ENCODE data around the gene NDUFS6. TPM values are rescaled to one million over a fixed set of nuclear protein-coding genes. Genes with fewer than 3 reads are reported as not detected.

The NDUFS6 gene
- total RNA-seq, 1 experiment from 2014 or later, result 104 TPM

DNA sequence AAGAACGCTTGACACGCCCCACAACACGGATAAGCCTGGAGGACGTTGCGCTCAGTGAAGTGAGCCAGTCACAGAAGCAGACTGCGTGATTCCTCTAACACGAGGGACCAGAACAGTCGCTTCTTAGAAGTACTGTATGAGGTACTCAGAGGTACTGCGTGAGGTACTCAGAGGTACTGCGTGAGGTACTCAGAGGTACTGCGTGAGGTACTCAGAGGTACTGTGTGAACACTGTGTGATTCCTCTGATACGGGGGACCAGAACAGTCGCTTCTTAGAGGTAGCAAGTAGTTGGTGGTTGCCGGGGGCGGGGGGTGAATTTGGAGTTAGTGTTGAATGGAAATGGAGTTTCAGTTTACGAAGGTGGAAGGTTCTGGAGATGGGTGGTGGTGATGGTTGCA lies 5.8 kb downstream of the NDUFS6 start:
- Histone ChIP-seq H4K20me1 (ENCODE audit: low read length) (peaks cover 3% of the 10 kb centered on the region; the same call in 1 of the 2 replicates), H3K9me3 (ENCODE audit: low read length) (no peaks in the 10 kb centered on the region), H3K79me2 (ENCODE audit: low read length) (peaks cover 99% of the 10 kb centered on the region), H3F3A (ENCODE audit: low read length, unreplicated experiment) (no peaks in the 10 kb centered on the region), H3K4me3 (ENCODE audit: low read length) (no peak overlapping the region), H2AFZ (ENCODE audit: low read length) (no peak overlapping the region), H3K9ac (ENCODE audit: low read length) (no peak overlapping the region), H3K27ac (ENCODE audit: low read length) (no peak overlapping the region), H3K4me2 (ENCODE audit: low read length) (no peak overlapping the region), H3K27me3 (ENCODE audit: low read length) (no peaks in the 10 kb centered on the region), H3K36me3 (ENCODE audit: low read depth, low read length) (peaks cover 82% of the 10 kb centered on the region), H3K4me1 (ENCODE audit: insufficient read depth, low read length) (peaks cover 9% of the 10 kb centered on the region), H3K9me2 (replicated peaks; ENCODE audit: low read length) (no peaks in the 10 kb centered on the region)
- no TSS peak for BruUV-seq (replicated peaks)
- TF ChIP-seq EZH2 (IDR thresholded peaks at IDR 0.05; ENCODE audit: low read length, unreplicated experiment), result no peak
- no peak for TF ChIP-seq EZH2phosphoT487 (IDR thresholded peaks at IDR 0.05; ENCODE audit: borderline replicate concordance, low read length)
- no peak for TF ChIP-seq CTCF (conservative IDR thresholded peaks at IDR 0.05; ENCODE audit: low read depth, low read length)
- ChIA-PET POLR2A (ENCODE audit: unreplicated experiment) (no interaction called here), CTCF (no interaction called here)
- DNase-seq (no peak), ATAC-seq (no peak; the same call in 1 of the 2 replicates)
- intact Hi-C loops (cut with micrococcal nuclease), result no loop called here

- Histone ChIP-seq H3K27me3 (ENCODE audit: low read length) (no peaks in the 10 kb centered on the region), H3K4me3 (ENCODE audit: low read length) (no peak overlapping the region), H3K9ac (ENCODE audit: low read length) (no peak overlapping the region), H3F3A (ENCODE audit: low read length, unreplicated experiment) (no peaks in the 10 kb centered on the region), H3K4me2 (ENCODE audit: low read length) (no peak overlapping the region), H3K9me3 (ENCODE audit: low read length) (no peaks in the 10 kb centered on the region), H3K9me2 (replicated peaks; ENCODE audit: low read length) (no peaks in the 10 kb centered on the region), H4K20me1 (ENCODE audit: low read length) (peaks cover 3% of the 10 kb centered on the region; the same call in 1 of the 2 replicates), H3K27ac (ENCODE audit: low read length) (no peak overlapping the region), H2AFZ (ENCODE audit: low read length) (no peak overlapping the region), H3K36me3 (ENCODE audit: low read depth, low read length) (peaks cover 85% of the 10 kb centered on the region), H3K4me1 (ENCODE audit: insufficient read depth, low read length) (peaks cover 6% of the 10 kb centered on the region), H3K79me2 (ENCODE audit: low read length) (peaks cover 97% of the 10 kb centered on the region)
- POLR2A ChIA-PET (ENCODE audit: unreplicated experiment), result no interaction called here
- TF ChIP-seq EZH2phosphoT487 (IDR thresholded peaks at IDR 0.05; ENCODE audit: borderline replicate concordance, low read length) (no peak), CTCF (conservative IDR thresholded peaks at IDR 0.05; ENCODE audit: low read depth, low read length) (no peak), EZH2 (IDR thresholded peaks at IDR 0.05; ENCODE audit: low read length, unreplicated experiment) (no peak)
- BruUV-seq (replicated peaks), result no TSS peak
- no peak for ATAC-seq
- no peak for DNase-seq
- CTCF ChIA-PET, result no interaction called here
- intact Hi-C loops (cut with micrococcal nuclease), result no loop called here
These were observed 6.4 kb downstream of the NDUFS6 start for GRCh38 chr5:1807451-1808185.

DNA sequence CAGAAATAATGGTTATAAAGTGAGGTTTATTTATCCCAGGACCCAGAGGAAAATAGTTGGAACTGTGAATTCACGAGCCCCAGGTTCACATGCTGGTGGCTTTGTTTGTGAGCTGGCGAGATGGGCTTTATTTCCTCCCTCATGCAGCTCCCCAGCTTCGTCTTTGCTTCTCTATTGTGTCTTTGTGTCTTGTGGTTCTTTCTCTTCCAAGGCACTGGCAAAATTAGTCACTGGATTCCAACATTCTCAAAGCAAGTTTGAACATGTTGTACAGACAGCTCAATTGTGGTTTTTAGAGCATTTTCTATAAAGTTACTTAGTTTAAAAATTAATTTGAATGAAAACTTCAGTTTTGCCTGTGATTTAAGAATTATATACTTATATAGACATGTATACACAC lies 7.2 kb downstream of the NDUFS6 start:
- Histone ChIP-seq H4K20me1 (ENCODE audit: low read length) (peaks cover 5% of the 10 kb centered on the region; the same call in 1 of the 2 replicates), H3K36me3 (ENCODE audit: low read depth, low read length) (peaks cover 78% of the 10 kb centered on the region), H3K9me3 (ENCODE audit: low read length) (no peaks in the 10 kb centered on the region), H3K79me2 (ENCODE audit: low read length) (peaks cover 89% of the 10 kb centered on the region), H3K4me3 (ENCODE audit: low read length) (no peak overlapping the region), H3K4me1 (ENCODE audit: insufficient read depth, low read length) (no peaks in the 10 kb centered on the region), H3K9me2 (replicated peaks; ENCODE audit: low read length) (no peaks in the 10 kb centered on the region), H3K9ac (ENCODE audit: low read length) (no peak overlapping the region), H3F3A (ENCODE audit: low read length, unreplicated experiment) (no peaks in the 10 kb centered on the region), H3K4me2 (ENCODE audit: low read length) (no peak overlapping the region), H3K27ac (ENCODE audit: low read length) (no peak overlapping the region), H3K27me3 (ENCODE audit: low read length) (no peaks in the 10 kb centered on the region), H2AFZ (ENCODE audit: low read length) (no peak overlapping the region)
- no TSS peak for BruUV-seq (replicated peaks)
- DNase-seq (no peak), ATAC-seq (no peak)
- ChIA-PET POLR2A (ENCODE audit: unreplicated experiment) (no interaction called here), CTCF (no interaction called here)
- TF ChIP-seq CTCF (conservative IDR thresholded peaks at IDR 0.05; ENCODE audit: low read depth, low read length) (no peak), EZH2phosphoT487 (IDR thresholded peaks at IDR 0.05; ENCODE audit: borderline replicate concordance, low read length) (no peak), EZH2 (IDR thresholded peaks at IDR 0.05; ENCODE audit: low read length, unreplicated experiment) (no peak)
- intact Hi-C loops (cut with micrococcal nuclease), result no loop called here
